ENCODE data around the gene CLSTN2. TPM values are rescaled to one million over a fixed set of nuclear protein-coding genes. Genes with fewer than 3 reads are reported as not detected.

CLSTN2 gene
- total RNA-seq, 4 donors from 2014 or later: 2.7 to 5.0 (median 3.1) TPM

DNA sequence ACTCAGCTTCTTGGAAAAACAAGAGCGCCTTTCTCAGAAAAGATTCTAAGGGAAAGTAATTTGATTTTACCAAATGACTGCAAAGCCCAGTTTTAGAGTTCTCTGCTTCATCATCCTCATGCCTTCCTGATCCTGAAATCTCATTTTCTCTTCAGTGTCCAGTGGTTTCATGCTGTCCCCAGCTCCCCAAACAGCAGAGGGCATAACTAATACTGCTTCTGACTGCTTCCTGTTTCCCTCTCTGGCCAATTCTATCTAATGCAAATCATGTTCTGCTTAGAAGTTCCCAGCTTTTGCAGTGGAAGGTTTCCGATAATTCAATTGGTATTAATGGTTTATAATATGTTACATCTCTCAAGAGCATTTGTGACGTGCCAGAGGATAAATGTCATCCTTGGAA lies 161.1 kb downstream of the CLSTN2 start:
- H3K4me1 ChIP-seq: no peaks in the 10 kb centered on the region
- DNase-seq: no peak

DNA sequence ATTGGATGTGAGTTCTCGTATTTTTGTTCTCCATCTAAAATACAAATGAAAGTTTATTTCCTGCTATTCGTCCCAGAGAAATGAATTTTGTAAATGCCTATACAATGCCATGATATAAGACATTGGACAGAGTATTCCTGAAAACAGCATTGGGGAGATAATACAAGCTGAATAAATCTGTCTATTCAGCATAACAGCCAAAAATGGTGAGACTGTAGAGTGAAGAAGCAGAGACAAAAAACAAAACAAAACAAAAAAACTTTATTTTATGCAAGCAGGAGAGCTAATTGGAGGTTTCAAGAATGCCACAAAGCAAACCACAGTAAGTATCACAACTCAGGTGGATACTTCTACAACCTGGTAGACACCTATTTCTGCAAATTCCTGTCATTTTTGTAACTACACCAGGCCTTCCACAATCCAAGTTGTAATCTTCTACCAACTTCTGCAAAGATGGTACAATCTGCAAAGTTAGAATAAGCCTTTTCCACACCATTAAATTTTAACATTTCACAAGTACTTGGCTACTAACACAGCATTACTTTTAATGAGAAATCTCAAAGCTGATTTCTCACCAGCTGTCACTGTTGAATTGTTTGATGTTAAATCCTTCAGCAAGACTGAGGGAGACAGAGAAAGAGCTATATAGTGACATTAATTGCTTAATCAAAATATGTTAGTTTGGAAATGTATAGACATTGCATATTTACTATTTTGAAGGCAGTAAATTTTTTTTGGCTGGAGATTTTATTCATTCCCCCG lies 163.1 kb downstream of the CLSTN2 start:
- no peaks in the 10 kb centered on the region for H3K4me1 ChIP-seq
- H3K4me3 ChIP-seq: no peak overlapping the region
- no peak overlapping the region for H3K27ac ChIP-seq
- H3K36me3 ChIP-seq: no peaks in the 10 kb centered on the region
- DNase-seq: no peak
- H3K9me3 ChIP-seq: no peaks in the 10 kb centered on the region
- H3K27me3 ChIP-seq: no peaks in the 10 kb centered on the region
- TF ChIP-seq CTCF (IDR thresholded peaks at IDR 0.05) (no peak), POLR2A (IDR thresholded peaks at IDR 0.05) (no peak)

More for the DNA sequence above, 161.1 kb downstream of the CLSTN2 start:
- Histone ChIP-seq H3K4me3 (no peak overlapping the region), H3K27me3 (no peaks in the 10 kb centered on the region), H3K27ac (no peak overlapping the region), H3K9me3 (no peaks in the 10 kb centered on the region), H3K36me3 (no peaks in the 10 kb centered on the region)
- TF ChIP-seq POLR2A (IDR thresholded peaks at IDR 0.05) (no peak), CTCF (IDR thresholded peaks at IDR 0.05) (no peak)

DNA sequence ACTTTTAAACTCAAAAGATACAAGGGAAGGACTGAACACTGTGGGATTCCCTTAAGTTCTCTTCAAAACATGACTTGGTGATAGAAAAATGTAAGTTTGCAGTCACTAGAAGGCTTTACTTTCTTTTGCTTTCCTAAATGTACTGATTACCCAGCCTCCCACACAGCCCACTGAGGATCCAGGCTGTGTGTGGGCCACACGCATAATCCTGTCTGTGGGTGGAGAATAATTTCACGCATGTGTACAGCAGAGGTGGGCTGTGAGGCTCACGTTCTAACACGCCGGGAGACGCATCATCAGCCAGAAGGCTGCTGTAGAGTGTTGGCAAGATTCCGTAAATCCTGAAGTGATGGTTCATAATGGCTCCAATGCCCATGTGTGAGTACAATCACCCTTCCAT lies 165.5 kb downstream of the CLSTN2 start:
- H3K4me1 ChIP-seq: no peaks in the 10 kb centered on the region
- no peak overlapping the region for H3K27ac ChIP-seq
- H3K36me3 ChIP-seq: no peaks in the 10 kb centered on the region
- H3K9me3 ChIP-seq: no peaks in the 10 kb centered on the region
- no peak for DNase-seq
- TF ChIP-seq POLR2A (IDR thresholded peaks at IDR 0.05) (no peak), CTCF (IDR thresholded peaks at IDR 0.05) (no peak)
- no peak overlapping the region for H3K4me3 ChIP-seq
- no peaks in the 10 kb centered on the region for H3K27me3 ChIP-seq

DNA sequence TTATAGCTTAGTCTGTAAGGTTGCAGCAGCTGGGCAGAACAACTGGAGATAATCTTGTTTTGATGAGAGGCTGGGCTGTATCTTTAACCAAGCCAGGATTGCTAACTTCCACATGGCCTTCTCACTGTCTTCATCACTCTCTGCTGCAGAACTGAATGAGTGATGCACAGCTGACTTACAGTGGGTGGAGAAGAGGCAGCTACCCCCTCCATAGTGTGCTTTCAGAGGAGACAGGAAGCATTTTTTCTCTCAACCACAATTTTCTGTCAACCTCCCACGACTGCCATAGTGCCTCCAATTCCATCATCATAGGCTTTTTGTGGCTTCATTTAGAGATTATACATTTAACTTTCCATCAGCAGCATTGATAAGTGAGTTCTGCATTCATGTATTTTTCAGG lies 168.2 kb downstream of the CLSTN2 start:
- TF ChIP-seq CTCF (IDR thresholded peaks at IDR 0.05): no peak
- TF ChIP-seq POLR2A (IDR thresholded peaks at IDR 0.05): no peak
- Histone ChIP-seq H3K9me3 (no peaks in the 10 kb centered on the region), H3K27ac (no peak overlapping the region), H3K4me1 (no peaks in the 10 kb centered on the region), H3K36me3 (no peaks in the 10 kb centered on the region), H3K27me3 (no peaks in the 10 kb centered on the region), H3K4me3 (no peak overlapping the region)
- no peak for DNase-seq

DNA sequence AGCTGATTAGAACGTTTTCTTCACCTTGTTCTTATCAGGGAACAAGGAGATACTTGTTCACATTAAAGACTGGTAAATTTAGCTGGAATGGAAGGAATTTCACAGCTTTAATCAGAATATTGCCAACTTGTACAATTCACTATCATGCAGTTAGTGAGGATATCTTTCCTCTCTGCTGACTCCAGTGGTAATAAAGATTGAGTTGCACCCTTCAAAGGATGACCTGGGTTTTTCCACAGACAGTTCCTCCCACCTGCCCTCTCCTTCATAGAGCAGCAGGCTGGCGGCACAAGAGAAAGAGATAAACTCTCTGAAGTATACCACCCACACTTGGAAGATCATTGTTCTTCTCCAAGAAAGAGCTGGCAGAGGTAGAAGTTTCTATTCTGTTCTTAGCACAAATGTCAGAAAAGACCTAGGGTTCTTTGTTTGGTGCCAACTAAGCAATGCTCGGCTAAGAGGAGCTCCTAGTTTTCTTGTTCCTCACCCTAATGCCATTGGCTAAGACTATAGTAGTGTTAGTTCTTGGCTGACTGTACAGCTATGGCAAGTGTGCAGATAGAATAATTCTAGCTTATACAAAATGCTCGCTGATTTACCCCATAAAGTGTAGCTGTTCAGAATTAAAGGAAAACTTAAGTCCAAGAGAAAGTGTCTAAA lies 169.1 kb downstream of the CLSTN2 start:
- no peak for DNase-seq
- no peak for TF ChIP-seq POLR2A (IDR thresholded peaks at IDR 0.05)
- no peak for TF ChIP-seq CTCF (IDR thresholded peaks at IDR 0.05)
- H3K27ac ChIP-seq: no peak overlapping the region
- H3K36me3 ChIP-seq: no peaks in the 10 kb centered on the region
- H3K4me1 ChIP-seq: no peaks in the 10 kb centered on the region
- no peaks in the 10 kb centered on the region for H3K27me3 ChIP-seq
- no peak overlapping the region for H3K4me3 ChIP-seq
- no peaks in the 10 kb centered on the region for H3K9me3 ChIP-seq
